Liver (tissue), 3 donors: ENCODE data around the gene BARX1.

Experiments
- ATF3 ChIP-seq: IDR thresholded peaks from 2 replicates; pipeline ENCODE4 v1.6.1; 2016; ENCODE audit warnings: antibody characterized with exemption
- CTCF ChIP-seq: fragments of 150-350 bp; IDR thresholded peaks from 2 replicates; pipeline ENCODE4 v1.5.1; 2017; ENCODE audit warnings: improper control_type of control experiment, low read depth, low read length; ENCODE audit not compliant: missing input control
- EGR1 ChIP-seq, 2 donors: IDR thresholded peaks; 2 replicates each; pipeline ENCODE4 v1.6.1; 2016 to 2018; ENCODE audit warnings: antibody characterized with exemption in 2 of 2, low read depth in 2 of 2
- GABPA ChIP-seq, 2 donors: IDR thresholded peaks in 1 of 2; conservative IDR thresholded peaks in 1 of 2; 2 replicates each; pipeline ENCODE4 v1.6.1; 2016; ENCODE audit warnings: antibody characterized with exemption in 2 of 2, mild to moderate bottlenecking in 1 of 2, moderate library complexity in 1 of 2
- HNF4G ChIP-seq: IDR thresholded peaks from 2 replicates; pipeline ENCODE4 v1.6.1; 2016; ENCODE audit warnings: antibody characterized with exemption
- JUND ChIP-seq, 2 donors: IDR thresholded peaks; 2 replicates each; pipeline ENCODE4 v1.6.1; 2016; ENCODE audit warnings: antibody characterized with exemption in 2 of 2
- SP1 ChIP-seq: IDR thresholded peaks from 2 replicates; pipeline ENCODE4 v1.6.1; 2018; ENCODE audit warnings: antibody characterized with exemption, mild to moderate bottlenecking
- TAF1 ChIP-seq: conservative IDR thresholded peaks from 2 replicates; pipeline ENCODE4 v1.6.1; 2016; ENCODE audit warnings: antibody characterized with exemption, mild to moderate bottlenecking
- YY1 ChIP-seq: IDR thresholded peaks from 2 replicates; pipeline ENCODE4 v1.6.1; 2016; ENCODE audit warnings: antibody characterized with exemption, mild to moderate bottlenecking
- TF ChIP-seq, protein P1 (sequence below): IDR thresholded peaks from 2 replicates; pipeline ENCODE4 v1.6.1; 2016; ENCODE audit warnings: antibody characterized with exemption, mild to moderate bottlenecking
- donor health status: healthy.
- donor health status: healthy.

- TF ChIP-seq EGR1 (IDR thresholded peaks at IDR 0.05; ENCODE audit: low read depth in 2 of 2), result no peak
- peak; percentile 19 for TF ChIP-seq CTCF
- no peak for TF ChIP-seq GABPA (IDR thresholded peaks at IDR 0.05 in 1 of 2, conservative IDR thresholded peaks at IDR 0.05 in 1 of 2)
- TF ChIP-seq, protein P1, sequence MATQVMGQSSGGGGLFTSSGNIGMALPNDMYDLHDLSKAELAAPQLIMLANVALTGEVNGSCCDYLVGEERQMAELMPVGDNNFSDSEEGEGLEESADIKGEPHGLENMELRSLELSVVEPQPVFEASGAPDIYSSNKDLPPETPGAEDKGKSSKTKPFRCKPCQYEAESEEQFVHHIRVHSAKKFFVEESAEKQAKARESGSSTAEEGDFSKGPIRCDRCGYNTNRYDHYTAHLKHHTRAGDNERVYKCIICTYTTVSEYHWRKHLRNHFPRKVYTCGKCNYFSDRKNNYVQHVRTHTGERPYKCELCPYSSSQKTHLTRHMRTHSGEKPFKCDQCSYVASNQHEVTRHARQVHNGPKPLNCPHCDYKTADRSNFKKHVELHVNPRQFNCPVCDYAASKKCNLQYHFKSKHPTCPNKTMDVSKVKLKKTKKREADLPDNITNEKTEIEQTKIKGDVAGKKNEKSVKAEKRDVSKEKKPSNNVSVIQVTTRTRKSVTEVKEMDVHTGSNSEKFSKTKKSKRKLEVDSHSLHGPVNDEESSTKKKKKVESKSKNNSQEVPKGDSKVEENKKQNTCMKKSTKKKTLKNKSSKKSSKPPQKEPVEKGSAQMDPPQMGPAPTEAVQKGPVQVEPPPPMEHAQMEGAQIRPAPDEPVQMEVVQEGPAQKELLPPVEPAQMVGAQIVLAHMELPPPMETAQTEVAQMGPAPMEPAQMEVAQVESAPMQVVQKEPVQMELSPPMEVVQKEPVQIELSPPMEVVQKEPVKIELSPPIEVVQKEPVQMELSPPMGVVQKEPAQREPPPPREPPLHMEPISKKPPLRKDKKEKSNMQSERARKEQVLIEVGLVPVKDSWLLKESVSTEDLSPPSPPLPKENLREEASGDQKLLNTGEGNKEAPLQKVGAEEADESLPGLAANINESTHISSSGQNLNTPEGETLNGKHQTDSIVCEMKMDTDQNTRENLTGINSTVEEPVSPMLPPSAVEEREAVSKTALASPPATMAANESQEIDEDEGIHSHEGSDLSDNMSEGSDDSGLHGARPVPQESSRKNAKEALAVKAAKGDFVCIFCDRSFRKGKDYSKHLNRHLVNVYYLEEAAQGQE, result no peak
- no peak for TF ChIP-seq JUND (IDR thresholded peaks at IDR 0.05)
- TF ChIP-seq HNF4G, result no peak
- no peak for TF ChIP-seq TAF1
- no peak for TF ChIP-seq YY1
- TF ChIP-seq ATF3, result no peak
- TF ChIP-seq SP1, result no peak
These were observed 10.8 kb upstream of the BARX1 start for GRCh38 chr9:93965830-93966577.
